T-helper 9 cell (primary cell): Measurements from ENCODE around the gene GAGE10.

Experiments used
- DNase-seq: peaks from one replicate; pipeline ENCODE4 v3.0.0-alpha.2; 2020
- total RNA-seq, 2 donors: gene quantifications; one replicate each; lab custom pipeline; 2026; lab: John Stamatoyannopoulos, UW

The GAGE10 gene, protein sequence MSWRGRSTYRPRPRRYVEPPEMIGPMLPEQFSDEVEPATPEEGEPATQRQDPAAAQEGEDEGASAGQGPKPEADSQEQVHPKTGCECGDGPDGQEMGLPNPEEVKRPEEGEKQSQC
- total RNA-seq: 0 to 0.42 reads per million in 2 donors

DNA sequence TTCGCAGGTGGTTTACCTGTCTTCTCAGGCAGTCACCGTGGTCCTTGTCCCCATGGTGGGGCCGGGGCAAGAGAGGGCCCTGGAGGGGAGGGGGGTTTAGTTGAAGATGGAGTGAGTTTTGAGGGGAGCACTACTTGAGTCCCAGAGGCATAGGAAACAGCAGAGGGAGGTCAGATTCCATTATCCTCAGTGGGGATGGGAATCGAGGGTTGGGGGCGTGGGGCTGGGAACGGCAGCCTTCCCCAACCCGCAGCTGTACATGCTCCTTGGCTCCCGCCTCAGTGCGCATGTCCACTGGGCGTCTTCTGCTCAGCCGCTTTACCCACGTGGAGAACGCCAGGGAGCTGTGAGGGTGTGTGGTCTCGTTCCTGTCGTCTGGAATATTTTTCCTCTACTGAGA is at the start of gene GAGE10:
Gene GAGE10, plus strand, starts transcription at position 301 of the 400 bp plus-strand sequence. CDS start 1,214 bp downstream, outside the sequence.
- no peak for DNase-seq

- DNase-seq: no peak
Observed at GRCh38 chrX:49254639-49255038, 48.8 kb upstream of the GAGE10 start.

DNA sequence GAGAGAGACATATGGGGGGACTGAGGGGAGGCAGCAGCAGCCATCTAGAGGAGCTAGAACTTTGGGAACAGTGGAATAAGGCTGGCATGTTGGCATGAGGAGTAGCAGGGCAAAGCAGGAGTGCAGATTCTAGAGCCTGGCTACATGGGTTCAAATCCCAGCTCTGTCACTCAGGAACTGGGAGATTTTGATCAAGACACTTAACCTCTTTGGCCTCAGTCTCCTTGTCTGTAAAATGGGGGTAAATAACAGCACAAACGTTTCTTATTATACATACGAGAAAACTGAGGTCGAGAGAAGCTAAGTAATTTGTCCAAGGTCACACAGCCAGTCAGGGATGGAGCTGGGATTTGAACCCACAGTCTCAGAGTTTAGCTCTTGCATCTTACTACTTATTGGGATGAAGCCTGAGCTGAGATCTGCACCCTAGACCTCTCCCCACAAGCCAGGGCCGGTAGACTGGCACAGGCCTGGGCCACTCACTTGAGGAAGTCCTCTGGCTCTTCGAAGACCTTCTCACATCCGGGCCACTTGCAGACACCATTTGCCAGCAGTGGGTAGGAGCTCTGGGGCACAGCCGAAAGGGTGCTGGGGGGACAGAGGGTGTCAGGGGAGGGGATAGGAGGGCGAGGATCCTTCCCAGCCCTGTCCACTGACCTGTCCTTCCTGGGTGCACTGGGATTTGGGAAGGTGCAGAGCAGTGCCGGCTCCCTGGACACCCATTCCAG is 47.0 kb upstream of the GAGE10 start:
- no peak for DNase-seq

GRCh38 chrX:49257074-49257790 is 46.2 kb upstream of the GAGE10 start:
- DNase-seq: no peak

DNA sequence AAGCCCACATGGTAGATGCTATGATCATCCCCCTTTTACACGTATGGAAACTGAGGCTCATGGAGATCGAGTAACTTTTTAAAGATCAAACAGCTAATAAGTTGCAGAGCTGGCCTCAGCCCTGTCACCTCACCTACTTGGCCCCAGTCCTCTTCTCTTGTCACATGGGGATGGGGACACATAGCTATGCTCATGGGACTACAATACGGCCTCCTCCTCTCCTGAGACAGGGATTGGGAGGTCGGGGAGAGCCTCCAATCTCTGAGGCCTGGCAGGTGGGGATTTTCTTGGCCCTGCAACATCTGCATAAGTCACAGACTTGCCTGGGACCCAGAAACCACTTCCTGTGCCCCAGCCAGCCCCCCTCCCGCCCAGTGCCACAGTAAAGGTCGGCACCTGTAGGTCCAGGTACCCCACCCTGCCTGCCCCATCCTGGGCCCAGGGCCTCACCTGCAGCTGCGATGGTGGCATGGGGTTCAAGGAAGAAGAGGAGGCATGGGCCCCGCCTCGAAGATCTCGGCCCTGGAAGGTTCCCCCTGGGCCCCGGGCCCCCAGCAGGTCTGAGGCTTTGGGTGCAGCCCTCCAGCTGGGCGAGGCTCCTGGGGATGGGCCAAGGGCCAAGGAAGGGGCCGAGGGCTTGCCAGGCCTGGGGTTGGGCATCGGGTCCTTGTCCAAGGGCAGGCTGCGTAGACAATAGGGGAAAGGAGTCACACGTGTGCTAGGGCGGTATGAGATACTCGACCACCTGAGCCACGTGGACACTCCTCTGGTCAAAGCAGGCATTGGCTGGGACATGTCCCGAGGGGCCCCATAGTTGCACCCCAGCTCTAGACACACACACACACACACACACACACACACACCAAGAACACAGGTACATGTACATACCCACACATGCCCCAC is 45.3 kb upstream of the GAGE10 start:
- no peak for DNase-seq

DNA sequence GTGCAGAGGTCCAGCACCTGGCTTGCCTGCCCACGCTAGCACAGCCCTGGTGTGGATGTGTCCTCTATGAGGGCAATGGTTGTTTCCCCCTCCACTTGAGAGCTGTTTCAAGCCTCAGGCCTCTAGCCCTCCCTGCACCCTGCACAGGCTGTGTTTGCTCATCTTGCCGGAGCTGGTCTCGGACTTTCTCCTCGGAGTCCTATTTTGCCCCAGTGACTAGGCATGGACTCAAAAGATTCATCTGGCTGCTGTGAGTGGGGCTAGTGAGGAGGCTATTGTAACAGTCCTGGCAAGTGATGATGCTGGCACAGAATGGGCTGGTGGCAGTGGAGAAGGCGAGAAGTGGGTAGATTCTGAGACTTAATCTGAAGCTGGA is 44.7 kb upstream of the GAGE10 start:
- DNase-seq: no peak

GRCh38 chrX:49260221-49260985 is 43.0 kb upstream of the GAGE10 start:
- DNase-seq: no peak

DNA sequence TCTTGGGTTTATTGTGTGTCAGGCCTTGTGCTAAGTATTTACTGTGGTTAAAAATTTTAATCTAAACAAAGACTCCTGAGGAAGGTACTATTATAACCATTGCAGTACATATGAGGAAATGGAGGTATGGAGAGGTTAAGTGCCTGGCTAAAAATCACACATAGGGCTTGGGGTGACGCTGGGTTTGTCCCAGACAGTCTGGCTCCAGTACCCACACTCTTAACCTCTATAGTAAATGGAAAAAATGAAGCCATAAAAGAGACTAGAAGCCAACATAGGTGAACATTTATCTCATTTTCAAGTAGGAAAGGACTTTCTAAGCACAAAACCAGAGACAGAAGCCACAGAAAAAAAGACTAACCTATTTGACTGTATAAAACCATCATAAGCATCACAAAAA is 40.8 kb upstream of the GAGE10 start:
- DNase-seq: no peak

DNA sequence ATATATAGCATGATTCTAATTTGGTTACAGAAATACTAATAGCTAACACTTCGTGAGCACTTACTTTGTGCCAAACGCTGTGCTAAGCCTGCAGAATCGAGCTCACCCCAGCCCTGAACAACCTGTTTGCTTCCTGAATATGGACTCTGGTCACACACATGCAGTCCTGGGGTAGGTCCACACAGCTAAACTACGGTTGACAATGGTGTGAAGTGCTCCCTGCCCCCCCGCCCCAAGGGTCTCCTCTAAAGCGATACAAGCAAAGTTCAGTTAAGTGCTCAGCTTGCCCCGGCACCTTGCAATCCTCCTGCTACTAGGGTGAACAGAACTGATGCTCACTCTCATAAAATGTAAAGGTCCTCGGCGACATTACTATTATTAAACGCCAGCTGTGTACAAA is 39.8 kb upstream of the GAGE10 start:
- no peak for DNase-seq

DNA sequence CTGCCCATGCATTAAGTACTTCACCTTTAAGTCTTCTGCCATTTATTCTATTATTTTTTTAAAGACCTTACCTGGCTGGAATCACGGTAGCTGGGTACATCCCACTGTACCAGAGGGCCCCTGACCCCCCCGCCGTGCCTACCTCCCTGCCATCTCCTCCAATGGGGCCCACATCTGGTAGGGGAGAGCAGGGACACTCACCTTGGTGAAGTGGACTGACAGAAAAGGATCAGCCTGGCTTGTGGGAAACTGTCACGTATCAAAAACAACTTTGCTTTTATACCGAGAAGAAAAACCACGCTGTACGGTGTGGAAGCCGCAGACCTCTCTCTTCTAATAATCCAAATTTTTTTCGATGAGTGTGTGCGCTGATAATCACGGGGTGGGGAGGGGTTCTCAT is 39.0 kb upstream of the GAGE10 start, which contains the start of gene FOXP3:
Gene FOXP3, minus strand, starts transcription at position 251 of the 400 bp plus-strand sequence. CDS start 6,205 bp downstream, outside the sequence.
- DNase-seq: no peak

- no peak for DNase-seq
Observed at GRCh38 chrX:49266523-49267445, 36.7 kb upstream of the GAGE10 start.

- DNase-seq: no peak
Observed at GRCh38 chrX:49268702-49269009, 34.8 kb upstream of the GAGE10 start.

GRCh38 chrX:49269010-49269766 is 34.3 kb upstream of the GAGE10 start:
- peak; percentile 84 for DNase-seq

DNA sequence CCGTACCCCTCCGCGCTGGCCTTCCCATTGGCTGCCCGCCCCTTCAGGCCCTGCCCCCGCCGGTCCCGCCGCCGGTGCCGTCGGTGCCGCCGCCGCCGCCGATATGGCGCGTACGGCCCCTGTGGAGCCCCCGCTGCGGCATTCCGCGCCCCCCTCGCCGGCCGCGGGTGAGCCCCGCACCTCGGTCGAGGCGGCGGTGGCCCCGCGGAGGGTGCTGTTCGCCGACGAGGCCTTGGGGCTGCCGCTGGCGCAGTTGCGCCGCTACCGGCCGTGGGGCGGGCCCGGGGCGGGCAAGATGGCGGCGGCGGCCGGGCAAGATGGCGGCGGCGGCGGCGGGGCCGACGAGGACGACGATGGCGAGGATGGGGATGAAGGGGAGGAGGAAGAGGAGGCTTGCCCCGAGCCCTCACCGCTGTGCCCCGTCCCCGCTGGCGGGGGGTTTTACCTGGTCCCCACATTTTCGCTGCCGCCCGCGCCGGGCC is 33.6 kb upstream of the GAGE10 start, which contains the start of gene PPP1R3F:
Gene PPP1R3F, plus strand, starts transcription at position 27 of the 482 bp plus-strand sequence. Its CDS starts 77 bp downstream, at position 104.
- peak; percentile 17 for DNase-seq

DNA sequence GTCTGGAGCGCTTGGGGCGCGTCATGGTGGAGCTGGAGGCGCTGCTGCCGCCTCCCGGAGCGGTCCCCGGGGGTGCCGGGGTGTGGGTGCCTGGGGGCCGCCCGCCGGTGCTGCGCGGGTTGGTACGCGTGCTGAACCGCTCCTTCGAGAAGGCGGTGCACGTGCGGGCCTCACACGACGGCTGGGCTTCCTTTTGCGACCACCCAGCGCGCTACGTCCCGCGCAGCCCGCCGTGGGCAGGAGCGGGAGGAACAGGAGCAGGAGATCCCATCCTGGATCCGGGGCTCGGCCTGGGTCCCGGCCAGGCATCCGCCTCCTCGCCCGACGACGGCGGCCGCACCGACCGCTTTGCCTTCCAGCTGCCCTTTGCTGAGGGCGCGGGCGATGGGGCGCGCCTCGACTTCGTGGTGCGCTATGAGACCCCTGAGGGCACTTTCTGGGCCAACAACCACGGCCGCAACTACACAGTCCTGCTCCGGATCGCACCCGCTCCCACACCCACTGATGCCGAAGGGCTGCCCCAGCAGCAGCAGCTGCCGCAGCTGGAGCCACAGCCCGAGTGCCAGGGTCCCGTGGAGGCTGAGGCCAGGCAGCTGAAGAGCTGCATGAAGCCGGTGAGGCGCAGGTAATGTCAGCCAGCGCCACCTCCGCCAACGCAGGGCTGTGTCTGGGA is 33.1 kb upstream of the GAGE10 start:
- DNase-seq: no peak

- DNase-seq: no peak
Observed at GRCh38 chrX:49271341-49271740, 32.1 kb upstream of the GAGE10 start.

DNA sequence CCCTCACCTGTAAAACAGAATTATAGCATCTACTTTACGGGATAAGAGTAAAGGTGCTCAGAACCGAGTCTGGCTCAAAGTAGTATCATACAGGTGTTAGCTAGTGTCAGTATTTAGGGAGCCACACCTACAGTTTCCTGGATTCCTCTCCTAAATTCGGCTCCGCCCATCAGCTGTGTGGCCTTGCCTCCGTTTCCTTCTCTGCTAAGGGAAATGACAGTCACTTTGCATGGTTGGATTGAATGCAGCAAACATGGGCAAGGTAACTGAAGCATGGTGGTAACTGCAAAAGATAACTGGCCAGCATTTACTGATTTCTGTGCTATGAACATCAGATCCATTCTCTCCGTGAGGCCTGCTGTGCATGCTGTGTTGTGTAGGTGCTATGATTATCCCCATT is 31.0 kb upstream of the GAGE10 start:
- no peak for DNase-seq

DNA sequence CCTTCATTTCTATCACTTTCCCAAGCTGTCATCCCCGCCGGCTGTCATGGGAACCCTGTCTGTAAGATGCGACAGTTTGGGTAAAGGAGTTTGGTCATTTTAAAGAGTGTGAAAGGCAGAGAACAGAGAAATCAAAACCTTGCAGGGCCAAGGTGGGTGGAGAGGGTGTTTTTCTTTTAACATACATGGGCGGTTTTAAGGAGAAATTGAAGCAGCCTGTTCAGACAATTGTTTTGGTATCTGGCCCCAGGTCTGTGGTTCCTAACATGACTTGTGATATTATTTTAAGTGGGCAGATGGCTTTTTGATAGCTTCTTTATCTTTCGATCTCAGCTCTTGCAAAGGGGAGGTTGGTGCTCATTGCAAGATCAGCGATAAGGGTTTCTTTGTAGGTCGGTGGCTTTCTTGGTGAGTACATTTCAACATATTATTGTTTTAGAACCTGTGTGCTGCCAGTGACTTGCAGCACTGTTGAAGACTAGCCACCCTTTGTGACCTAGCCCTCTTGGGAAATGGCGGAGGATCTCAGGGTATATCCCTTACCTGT is 30.2 kb upstream of the GAGE10 start:
- DNase-seq: no peak

- no peak for DNase-seq
Observed at GRCh38 chrX:49276207-49276606, 27.2 kb upstream of the GAGE10 start.
